Dendritic cell treated with granulocyte-macrophage colony-stimulating factor and Interleukin-4, amounts not matched to agents 40 ng/mL and 50 ng/mL, for 4 days (primary cell): ENCODE results near the gene DPEP1.

Experiments used
- H3K27ac Mint-ChIP-seq: one replicate; pipeline ENCODE4 v1.8.0; 2022; ENCODE audit warnings: mild to moderate bottlenecking, mixed read lengths
- H3K27me3 Mint-ChIP-seq: one replicate; pipeline ENCODE4 v1.8.0; 2022; ENCODE audit warnings: mild to moderate bottlenecking, mixed read lengths
- H3K36me3 Mint-ChIP-seq: one replicate; pipeline ENCODE4 v1.8.0; 2022; ENCODE audit warnings: low read depth, mixed read lengths
- H3K4me1 Mint-ChIP-seq: one replicate; pipeline ENCODE4 v1.8.0; 2022; ENCODE audit warnings: low read depth, mixed read lengths
- H3K4me3 Mint-ChIP-seq: one replicate; pipeline ENCODE4 v1.8.0; 2022; ENCODE audit warnings: mild to moderate bottlenecking, moderate library complexity, mixed read lengths
- H3K9me3 Mint-ChIP-seq: one replicate; pipeline ENCODE4 v1.8.0; 2022; ENCODE audit warnings: mixed read lengths
- intact Hi-C: fragments of 100-400 bp; cut with micrococcal nuclease; formaldehyde crosslinking; loops from one replicate; pipeline ENCODE4 v1.15.0; 2022

DPEP1 gene

DNA sequence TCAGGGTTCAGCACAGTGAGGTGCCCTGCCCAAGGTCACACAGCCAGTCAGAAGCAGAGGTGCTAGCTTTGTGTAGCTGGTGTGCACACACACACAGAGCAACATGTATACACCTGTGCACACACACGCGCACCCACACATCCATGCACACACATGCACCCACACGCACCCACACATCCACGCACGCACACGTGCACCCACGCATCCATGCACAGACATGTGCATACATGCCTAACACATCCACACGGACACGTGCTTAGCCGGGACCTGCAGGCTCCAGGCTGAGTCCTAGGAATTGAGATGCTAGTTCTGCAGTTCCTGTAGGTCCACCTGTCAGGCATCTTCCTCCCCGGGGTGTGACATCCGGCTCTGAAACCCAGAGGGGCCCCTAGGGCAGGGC, 13.0 kb upstream of the DPEP1 start:
- no peak overlapping the region for H3K4me3 Mint-ChIP-seq
- intact Hi-C loops = no loop called here
- H3K36me3 Mint-ChIP-seq = no peaks in the 10 kb centered on the region
- peaks cover 14% of the 10 kb centered on the region for H3K4me1 Mint-ChIP-seq
- no peak overlapping the region for H3K27ac Mint-ChIP-seq
- no peaks in the 10 kb centered on the region for H3K9me3 Mint-ChIP-seq
- H3K27me3 Mint-ChIP-seq = peaks cover 30% of the 10 kb centered on the region

DNA sequence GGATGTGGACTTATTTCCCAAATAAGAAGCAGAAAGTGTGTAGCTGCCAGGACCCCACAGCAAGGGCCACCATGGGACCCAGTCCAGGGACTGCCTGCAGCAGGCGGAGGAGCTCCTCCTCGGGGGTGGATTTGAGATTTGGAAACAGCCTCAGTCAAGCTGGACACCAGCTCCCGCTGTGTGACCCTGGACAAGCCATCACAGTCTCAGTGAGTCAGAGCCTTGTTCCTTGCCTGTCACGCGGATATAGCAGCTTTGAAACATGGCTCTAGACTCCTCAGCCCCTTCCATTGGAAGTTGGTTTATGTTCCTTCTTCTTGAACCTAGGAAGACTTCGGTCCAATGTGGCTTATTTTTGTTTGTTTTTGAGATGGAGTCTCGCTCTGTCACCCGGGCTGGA, 12.5 kb upstream of the DPEP1 start:
- Mint-ChIP-seq H3K27me3 (peaks cover 30% of the 10 kb centered on the region), H3K9me3 (no peaks in the 10 kb centered on the region), H3K4me3 (no peak overlapping the region), H3K27ac (no peak overlapping the region), H3K36me3 (no peaks in the 10 kb centered on the region), H3K4me1 (peaks cover 14% of the 10 kb centered on the region)
- intact Hi-C loops = no loop called here

DNA sequence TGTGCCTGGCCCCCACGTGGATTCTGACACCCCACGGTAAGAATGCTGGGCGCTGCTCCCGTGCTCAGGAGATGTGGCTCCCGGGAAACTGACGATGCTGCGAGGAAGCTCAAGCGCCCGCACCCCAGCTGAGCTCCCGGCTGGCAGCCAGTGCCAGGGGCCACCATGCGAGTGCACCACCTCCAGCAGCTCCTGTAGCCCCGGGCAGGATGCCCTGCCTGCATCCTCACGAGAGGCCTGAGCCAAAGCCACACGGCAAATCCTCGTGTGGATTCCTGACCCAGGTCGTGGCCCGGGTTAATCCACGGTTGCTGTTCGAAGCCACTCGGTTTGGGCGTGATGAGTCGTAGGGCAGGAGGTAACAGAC, 11.6 kb upstream of the DPEP1 start:
- peaks cover 30% of the 10 kb centered on the region for H3K27me3 Mint-ChIP-seq
- no peaks in the 10 kb centered on the region for H3K9me3 Mint-ChIP-seq
- intact Hi-C loops = no loop called here
- H3K36me3 Mint-ChIP-seq = no peaks in the 10 kb centered on the region
- no peak overlapping the region for H3K4me3 Mint-ChIP-seq
- peaks cover 14% of the 10 kb centered on the region for H3K4me1 Mint-ChIP-seq
- H3K27ac Mint-ChIP-seq = no peak overlapping the region

DNA sequence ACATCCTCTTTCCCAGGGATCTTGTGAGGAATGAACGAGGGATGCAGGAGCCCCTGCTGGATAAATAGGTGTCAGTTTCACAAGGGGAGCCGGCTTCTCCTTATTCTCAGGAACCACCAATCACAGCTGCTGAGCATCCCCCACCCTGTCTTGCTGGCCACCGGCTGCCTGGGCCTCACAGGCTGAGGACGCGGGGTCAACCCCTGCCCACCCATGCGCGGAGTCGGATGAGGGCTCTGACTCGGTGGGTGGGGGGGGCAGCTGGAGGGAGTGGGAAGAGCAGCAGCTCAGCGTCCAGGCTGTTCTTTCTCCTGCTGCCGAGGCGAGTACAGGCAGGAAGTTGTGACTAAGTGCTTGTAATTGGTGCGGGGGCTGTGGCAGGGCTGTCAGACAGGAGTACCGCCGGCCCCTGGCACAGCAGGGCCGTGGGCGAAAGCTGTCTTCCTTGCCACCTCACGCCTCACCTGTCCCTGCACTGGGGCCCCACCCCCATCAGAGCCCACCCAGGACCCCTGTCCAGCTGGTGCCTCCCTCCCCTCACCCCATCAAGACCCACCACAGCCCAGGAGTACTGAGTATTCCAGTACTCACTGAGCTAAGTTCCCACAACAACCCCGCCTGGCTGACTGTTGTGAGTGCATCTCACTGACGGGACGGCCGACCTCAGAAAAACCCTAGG, 11.0 kb upstream of the DPEP1 start:
- intact Hi-C loops = no loop called here
- Mint-ChIP-seq H3K27ac (no peak overlapping the region), H3K9me3 (no peaks in the 10 kb centered on the region), H3K4me1 (peaks cover 14% of the 10 kb centered on the region), H3K36me3 (no peaks in the 10 kb centered on the region), H3K4me3 (no peak overlapping the region), H3K27me3 (peaks cover 30% of the 10 kb centered on the region)

DNA sequence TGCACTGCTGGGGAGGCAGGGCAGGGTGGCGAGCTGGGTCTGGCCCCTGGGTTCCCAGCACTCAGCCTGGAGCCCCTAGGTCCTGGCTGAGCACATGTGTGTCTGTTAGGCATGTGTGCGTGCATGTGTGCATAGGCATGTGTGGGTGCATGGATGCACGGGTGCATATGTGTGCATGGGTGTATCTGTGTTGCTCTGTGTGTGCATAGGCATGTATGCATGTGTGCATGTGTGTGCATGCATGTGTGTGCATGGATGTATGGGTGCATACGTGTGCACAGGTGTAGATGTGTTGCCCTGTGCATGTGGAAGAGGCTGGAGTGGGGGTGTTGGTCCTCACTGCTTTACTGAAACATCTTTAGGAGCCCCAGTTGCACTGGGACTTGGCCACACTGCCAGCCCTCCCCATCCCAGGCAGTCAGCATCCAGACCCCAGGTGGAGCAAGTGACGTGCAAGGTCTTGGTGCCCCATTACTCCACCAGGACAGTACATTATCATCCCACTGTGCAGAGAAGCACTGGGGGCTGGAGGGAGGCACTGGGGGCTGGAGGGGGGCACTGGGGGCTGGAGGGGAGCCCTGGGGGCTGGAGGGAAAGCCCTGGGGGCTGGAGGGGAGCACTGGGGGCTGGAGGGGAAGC, 10.4 kb upstream of the DPEP1 start:
- H3K27ac Mint-ChIP-seq = no peak overlapping the region
- no peak overlapping the region for H3K4me3 Mint-ChIP-seq
- peaks cover 30% of the 10 kb centered on the region for H3K27me3 Mint-ChIP-seq
- H3K4me1 Mint-ChIP-seq = peaks cover 14% of the 10 kb centered on the region
- H3K9me3 Mint-ChIP-seq = no peaks in the 10 kb centered on the region
- intact Hi-C loops = no loop called here
- no peaks in the 10 kb centered on the region for H3K36me3 Mint-ChIP-seq

DNA sequence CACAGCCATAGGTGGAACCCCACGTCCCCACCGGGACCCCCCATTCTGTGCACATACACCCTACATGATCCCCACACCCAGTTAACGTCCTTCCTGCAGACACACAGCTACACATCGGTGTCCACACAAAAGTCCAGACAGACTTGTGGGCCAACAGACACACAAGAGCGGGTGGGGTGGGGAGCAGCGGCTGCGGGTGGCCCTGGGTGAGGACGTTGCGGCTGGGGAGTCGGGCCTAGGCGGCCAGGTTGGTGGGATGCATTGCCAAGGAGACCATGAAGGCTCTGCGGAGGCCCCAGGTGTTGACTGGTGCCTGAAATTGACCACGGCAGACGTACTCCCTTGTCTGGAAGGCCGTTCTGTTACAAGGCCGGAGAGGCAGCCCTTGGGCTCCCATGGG, 8.7 kb upstream of the DPEP1 start:
- Mint-ChIP-seq H3K9me3 (no peaks in the 10 kb centered on the region), H3K27ac (no peak overlapping the region), H3K4me1 (peaks cover 14% of the 10 kb centered on the region), H3K36me3 (no peaks in the 10 kb centered on the region), H3K4me3 (no peak overlapping the region), H3K27me3 (peaks cover 30% of the 10 kb centered on the region)
- intact Hi-C loops = no loop called here

DNA sequence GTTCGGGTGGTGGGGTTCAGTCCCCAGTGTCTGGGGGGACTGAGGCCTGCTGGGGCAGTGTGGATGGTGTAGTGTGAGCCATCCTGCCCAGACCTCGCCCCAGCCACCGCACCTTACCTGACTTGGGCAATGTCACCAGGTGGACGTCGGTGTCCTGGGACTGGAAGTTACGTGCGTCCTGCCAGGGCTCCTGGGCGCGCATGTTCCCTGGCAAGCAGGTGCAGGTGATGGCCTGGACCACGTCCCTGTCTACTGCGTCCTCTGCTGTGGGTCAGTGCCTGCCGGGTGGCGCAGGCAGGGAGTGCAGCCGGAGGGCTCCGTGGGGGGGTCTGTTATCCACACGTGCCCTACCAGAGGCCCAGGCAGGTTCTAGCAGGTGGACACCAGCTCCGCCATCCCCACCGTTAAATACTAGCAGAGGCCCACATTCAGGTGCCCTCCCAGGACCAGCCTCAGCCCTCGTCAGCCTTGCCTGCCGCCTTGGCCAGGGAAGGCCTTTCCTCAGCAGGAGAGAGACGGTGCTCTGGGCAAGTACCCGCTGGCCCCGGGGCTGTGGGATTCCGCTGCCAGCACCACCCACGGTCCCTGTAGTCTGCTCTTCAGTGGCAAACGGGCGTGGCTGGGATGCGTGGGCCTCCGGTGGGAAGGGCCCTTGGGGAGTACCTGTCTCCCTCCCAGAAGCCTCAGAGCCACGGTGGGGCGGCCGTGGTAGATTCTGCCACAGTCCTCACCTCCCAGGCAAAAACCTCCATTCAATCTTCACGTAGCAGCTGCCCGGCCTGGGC, 8.1 kb upstream of the DPEP1 start:
- Mint-ChIP-seq H3K27me3 (peaks cover 26% of the 10 kb centered on the region), H3K4me1 (peaks cover 14% of the 10 kb centered on the region), H3K36me3 (no peaks in the 10 kb centered on the region), H3K9me3 (no peaks in the 10 kb centered on the region), H3K4me3 (no peak overlapping the region), H3K27ac (no peak overlapping the region)
- intact Hi-C loops = no loop called here

DNA sequence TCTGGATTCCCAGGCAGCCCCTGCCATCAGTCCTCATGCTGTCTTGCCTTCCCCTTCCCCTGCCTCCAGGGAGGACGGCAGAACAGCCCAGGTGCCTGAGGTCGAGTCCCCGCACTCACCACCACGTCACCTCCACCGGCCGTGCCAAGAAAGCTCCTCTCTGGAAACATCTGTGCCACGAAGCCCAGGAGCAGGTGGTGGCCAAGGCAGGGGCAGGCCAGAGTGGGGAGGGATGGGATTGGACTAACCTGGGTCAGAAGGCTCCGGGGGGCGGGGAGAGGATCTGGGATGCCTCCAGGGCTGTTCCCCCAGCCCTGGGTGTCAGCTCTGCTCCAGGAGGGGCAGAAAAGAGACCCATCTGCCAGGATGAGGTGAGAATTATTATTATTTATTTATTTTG, 7.4 kb upstream of the DPEP1 start:
- Mint-ChIP-seq H3K36me3 (no peaks in the 10 kb centered on the region), H3K9me3 (no peaks in the 10 kb centered on the region), H3K4me3 (no peak overlapping the region), H3K27me3 (peaks cover 19% of the 10 kb centered on the region), H3K4me1 (peaks cover 14% of the 10 kb centered on the region), H3K27ac (no peak overlapping the region)
- intact Hi-C loops = no loop called here

DNA sequence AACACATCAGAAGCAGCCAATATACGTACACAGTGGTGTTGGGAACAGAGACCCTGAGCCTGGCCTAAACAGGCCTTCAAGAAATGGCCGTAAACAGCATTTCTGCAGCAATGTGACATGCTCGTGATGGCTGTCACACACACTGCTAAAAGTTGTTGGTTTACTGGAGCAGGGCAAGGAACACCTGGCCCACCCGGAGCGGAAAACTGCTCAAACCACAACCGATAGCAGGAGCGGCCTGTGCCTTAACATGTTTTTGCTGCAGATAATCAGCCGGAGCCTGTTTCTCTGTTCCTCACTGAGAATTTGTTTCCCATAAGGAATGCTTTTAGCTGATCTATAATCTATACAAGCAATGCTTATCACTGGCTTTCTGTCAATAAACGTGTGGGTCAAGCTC, 6.0 kb upstream of the DPEP1 start:
- intact Hi-C loops = no loop called here
- no peak overlapping the region for H3K4me3 Mint-ChIP-seq
- H3K27me3 Mint-ChIP-seq = peaks cover 8% of the 10 kb centered on the region
- H3K27ac Mint-ChIP-seq = no peak overlapping the region
- H3K9me3 Mint-ChIP-seq = no peaks in the 10 kb centered on the region
- peaks cover 7% of the 10 kb centered on the region for H3K4me1 Mint-ChIP-seq
- no peaks in the 10 kb centered on the region for H3K36me3 Mint-ChIP-seq

DNA sequence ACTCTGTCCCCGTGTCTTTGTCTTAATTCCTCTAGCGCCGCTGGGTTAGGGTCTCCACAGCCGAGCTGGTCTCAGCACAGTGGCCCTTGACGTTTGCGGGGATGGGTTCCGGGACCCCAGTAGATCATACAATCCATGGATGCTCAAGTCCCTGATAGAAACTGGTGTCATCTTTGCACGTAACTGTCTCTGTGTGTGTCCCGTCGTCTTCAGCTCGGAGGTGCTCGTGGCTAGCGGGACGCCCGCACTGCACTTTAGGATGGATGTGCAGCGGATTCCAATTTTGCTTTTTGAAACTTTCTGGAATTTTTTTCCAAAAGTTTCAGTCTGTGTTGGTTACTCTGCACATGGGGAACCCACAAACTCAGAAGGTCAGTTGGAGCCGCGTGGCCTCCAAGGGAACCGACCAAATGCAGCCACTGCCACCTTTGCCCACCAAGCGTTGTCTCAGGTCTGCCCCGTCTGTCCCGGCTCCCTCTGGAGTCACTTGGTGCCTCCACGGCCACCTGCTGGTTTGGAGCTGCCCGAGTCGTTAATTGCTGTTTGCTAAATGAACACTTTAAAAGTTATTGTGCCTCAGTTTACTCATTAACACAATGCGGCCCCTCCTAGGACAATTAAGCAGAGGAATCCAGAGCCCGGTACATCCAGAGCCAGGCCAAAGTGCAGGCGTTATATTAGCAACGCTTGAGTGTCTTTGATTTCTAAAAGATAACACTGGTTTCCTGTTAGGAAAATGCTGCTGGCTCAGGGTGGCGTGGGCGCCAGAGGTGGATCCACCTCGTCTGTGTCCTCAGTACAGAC, 5.3 kb upstream of the DPEP1 start:
- Mint-ChIP-seq H3K36me3 (no peaks in the 10 kb centered on the region), H3K4me3 (no peak overlapping the region), H3K27me3 (peaks cover under 1% of the 10 kb centered on the region), H3K9me3 (no peaks in the 10 kb centered on the region), H3K4me1 (peaks cover 4% of the 10 kb centered on the region), H3K27ac (no peak overlapping the region)
- intact Hi-C loops = no loop called here

DNA sequence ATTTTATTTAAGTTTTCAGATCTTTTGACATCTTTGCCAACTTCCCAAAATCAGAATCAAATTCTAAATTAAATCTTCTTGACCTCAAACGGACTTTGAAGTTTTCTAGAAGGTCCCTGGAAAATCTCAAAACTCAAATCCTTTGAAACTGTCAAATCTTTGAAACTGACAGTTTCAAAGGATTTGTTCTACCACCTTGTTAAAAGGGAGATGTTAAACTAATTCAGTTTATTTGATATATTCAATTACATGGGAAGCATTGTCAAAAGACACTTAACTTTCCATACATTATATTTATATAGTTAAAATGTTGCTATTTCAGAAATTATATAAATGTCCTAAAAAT, 3.4 kb upstream of the DPEP1 start:
- intact Hi-C loops = no loop called here
- Mint-ChIP-seq H3K27ac (no peak overlapping the region), H3K4me1 (peaks cover 7% of the 10 kb centered on the region), H3K36me3 (no peaks in the 10 kb centered on the region), H3K9me3 (no peaks in the 10 kb centered on the region), H3K27me3 (peaks cover 9% of the 10 kb centered on the region), H3K4me3 (no peak overlapping the region)

DNA sequence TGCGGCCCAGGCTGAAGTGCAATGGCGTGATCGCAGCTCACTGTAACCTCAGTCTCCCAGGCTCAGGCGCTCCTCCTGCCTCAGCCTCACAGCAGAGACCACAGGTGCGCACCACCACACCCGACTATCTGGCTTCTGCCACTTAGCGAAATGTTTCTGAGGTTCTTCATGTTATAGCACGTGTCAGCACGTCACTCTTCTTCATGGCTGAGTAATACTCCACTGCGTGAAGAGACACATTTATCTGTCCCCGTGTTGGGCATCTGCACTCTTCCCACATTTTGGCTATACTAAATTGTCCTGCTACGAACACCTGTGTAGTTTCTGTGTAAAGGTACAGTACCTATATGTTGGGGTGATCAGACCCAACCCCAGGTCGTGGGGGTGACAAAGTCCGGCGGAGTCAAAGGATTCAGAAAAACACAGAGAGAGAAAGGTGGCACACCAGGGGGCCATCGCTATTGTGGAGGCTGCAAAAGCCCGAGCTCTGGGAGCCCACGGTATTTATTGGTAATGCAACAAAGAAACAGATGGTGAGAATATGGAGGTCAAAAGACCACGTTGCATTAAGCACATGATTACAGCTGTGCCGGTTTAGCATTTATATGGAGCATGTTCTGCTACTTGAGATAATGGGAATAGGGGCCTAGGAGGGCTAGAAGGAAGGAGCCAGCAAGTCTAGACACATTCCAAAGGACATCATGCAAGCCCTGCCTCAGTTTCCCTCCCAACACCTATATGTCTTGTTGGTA, 851 bp upstream of the DPEP1 start:
- Mint-ChIP-seq H3K36me3 (no peaks in the 10 kb centered on the region), H3K27me3 (peaks cover 18% of the 10 kb centered on the region), H3K4me1 (peaks cover 7% of the 10 kb centered on the region), H3K9me3 (no peaks in the 10 kb centered on the region), H3K27ac (no peak overlapping the region), H3K4me3 (no peak overlapping the region)
- intact Hi-C loops = no loop called here

DNA sequence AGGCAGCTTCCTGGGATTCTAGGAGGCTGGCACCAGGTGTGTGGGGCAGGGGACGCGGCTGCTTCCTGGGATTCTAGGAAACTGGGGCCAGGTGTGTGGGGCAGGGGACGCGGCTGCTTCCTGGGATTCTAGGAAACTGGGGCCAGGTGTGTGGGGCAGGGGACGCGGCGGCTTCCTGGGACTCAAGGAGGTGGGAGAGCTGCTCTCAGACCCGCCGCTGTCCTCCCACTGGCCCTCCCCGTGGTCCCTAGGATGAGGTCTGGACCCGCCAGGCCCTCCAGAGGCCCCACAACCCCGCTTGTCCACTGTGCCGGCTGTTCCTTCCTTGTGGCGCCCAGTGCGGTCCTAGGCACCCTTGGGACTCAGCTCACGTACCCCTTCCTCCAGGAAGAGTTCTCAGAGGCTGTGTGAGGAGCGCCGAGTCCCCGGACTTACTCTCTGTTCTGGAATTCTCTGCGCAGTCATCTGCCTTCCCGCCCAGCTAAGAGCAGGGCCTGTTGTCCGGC, 565 bp downstream of the DPEP1 start:
- Mint-ChIP-seq H3K27ac (no peak overlapping the region), H3K4me3 (no peak overlapping the region), H3K9me3 (no peaks in the 10 kb centered on the region), H3K36me3 (no peaks in the 10 kb centered on the region), H3K27me3 (peaks cover 18% of the 10 kb centered on the region), H3K4me1 (peaks cover 7% of the 10 kb centered on the region)
- intact Hi-C loops = loop anchor here (2.0 kb wide), 1 partner anchor 39 kb away; the partner anchor contains the start of gene CPNE7
